GM23248 (cell line): ENCODE data around the gene UBE2V1. TPM values are rescaled to one million over a fixed set of nuclear protein-coding genes. Genes with fewer than 3 reads are reported as not detected.

Experiments used
- DNase-seq: peaks from one replicate; pipeline ENCODE4 v3.0.0-alpha.2; 2015
- H2AFZ ChIP-seq: fragments of 200-600 bp; sonication (generic); 2 replicates; pipeline ENCODE4 v1.6.1; 2016; ENCODE audit warnings: antibody characterized with exemption
- H3F3A ChIP-seq: fragments of 200-600 bp; sonication (generic); 2 replicates; pipeline ENCODE4 v1.6.1; 2016; ENCODE audit warnings: mild to moderate bottlenecking, antibody characterized with exemption, mixed run types; ENCODE audit not compliant: insufficient read depth
- H3K27ac ChIP-seq: fragments of 200-600 bp; sonication (generic); 2 replicates; pipeline ENCODE4 v1.5.1; 2016; ENCODE audit warnings: mild to moderate bottlenecking
- H3K27me3 ChIP-seq: fragments of 200-600 bp; sonication (generic); replicated peaks from 2 replicates; pipeline ENCODE4 v1.6.1; 2016; ENCODE audit warnings: mild to moderate bottlenecking; ENCODE audit not compliant: insufficient read depth
- H3K36me3 ChIP-seq: fragments of 200-600 bp; sonication (generic); 2 replicates; pipeline ENCODE4 v1.6.1; 2016; ENCODE audit warnings: low read depth, mild to moderate bottlenecking
- H3K4me1 ChIP-seq: fragments of 200-600 bp; sonication (generic); 2 replicates; pipeline ENCODE4 v1.6.1; 2016; ENCODE audit warnings: mild to moderate bottlenecking; ENCODE audit not compliant: insufficient read depth
- H3K4me2 ChIP-seq: fragments of 200-600 bp; sonication (generic); one replicate; pipeline ENCODE4 v1.6.1; 2016; ENCODE audit warnings: mild to moderate bottlenecking; ENCODE audit not compliant: unreplicated experiment
- H3K4me3 ChIP-seq: fragments of 200-600 bp; sonication (generic); 2 replicates; pipeline ENCODE4 v1.5.1; 2016; ENCODE audit warnings: mild to moderate bottlenecking
- H3K79me2 ChIP-seq: fragments of 200-600 bp; sonication (generic); 2 replicates; pipeline ENCODE4 v1.6.1; 2016; ENCODE audit warnings: mild to moderate bottlenecking; ENCODE audit not compliant: insufficient read depth
- H3K9ac ChIP-seq: fragments of 200-600 bp; sonication (generic); 2 replicates; pipeline ENCODE4 v1.6.1; 2016; ENCODE audit warnings: mild to moderate bottlenecking
- H3K9me2 ChIP-seq: fragments of 200-600 bp; sonication (generic); 2 replicates; pipeline ENCODE4 v1.6.1; 2016; ENCODE audit warnings: mixed run types, mild to moderate bottlenecking, moderate library complexity; ENCODE audit not compliant: insufficient read depth
- H3K9me3 ChIP-seq: fragments of 200-600 bp; sonication (generic); one replicate; pipeline ENCODE4 v1.6.1; 2017; ENCODE audit warnings: low read depth
- H4K20me1 ChIP-seq: fragments of 200-600 bp; sonication (generic); 2 replicates; pipeline ENCODE4 v1.6.0; 2016; ENCODE audit not compliant: insufficient read depth
- EZH2 ChIP-seq: fragments of 200-600 bp; sonication (generic); IDR thresholded peaks from 2 replicates; pipeline ENCODE4 v1.6.1; 2018; ENCODE audit warnings: antibody characterized with exemption, mild to moderate bottlenecking; ENCODE audit not compliant: insufficient read depth, poor library complexity, severe bottlenecking
- EZH2phosphoT487 ChIP-seq: fragments of 200-600 bp; sonication (generic); IDR thresholded peaks from 2 replicates; pipeline ENCODE4 v1.6.1; 2018; ENCODE audit warnings: antibody characterized with exemption, moderate library complexity, mild to moderate bottlenecking, low read depth; ENCODE audit not compliant: insufficient read depth
- WGBS, 2 experiments: methylation state at CpG; one replicate each; pipeline ENCODE4 v1.1.6; 2015 to 2017; ENCODE audit warnings: low lambda C conversion rate in 2 of 2, low coverage in 1 of 2; ENCODE audit errors: missing lambda C conversion rate in 2 of 2; 5-methylcytosine and 5-hydroxymethylcytosine counted together
- in situ Hi-C: fragments of 300-500 bp; cut with MboI; formaldehyde crosslinking; loops from 2 replicates; pipeline ENCODE4 v1.15.0; 2020
- polyA plus RNA-seq: library from polyadenylated mRNA; unstranded; fragments of >200 nt; fragmentation: Nextera tagmentation; extraction: Ambion mirVana; gene quantifications from 2 replicates; pipeline ENCODE4 v1.2.1, GENCODE V29; 2016
- total RNA-seq: library from RNA; depleted of rRNA; stranded (reverse); fragments of >200 nt; shearing (Covaris generic); gene quantifications from 2 replicates; pipeline ENCODE4 v1.2.3, GENCODE V29; 2014

The UBE2V1 gene
- total and polyA plus RNA-seq, 2 experiments from 2014 or later = 41.7 to 197 TPM

- H3K9ac ChIP-seq = no peak overlapping the region
- no peak overlapping the region for H3K27ac ChIP-seq
- H3K9me3 ChIP-seq = no peaks in the 10 kb centered on the region
- no peaks in the 10 kb centered on the region for H3K27me3 ChIP-seq
- H4K20me1 ChIP-seq = no peaks in the 10 kb centered on the region
- DNase-seq = no peak
- H3K9me2 ChIP-seq = no peaks in the 10 kb centered on the region
- no peaks in the 10 kb centered on the region for H3K36me3 ChIP-seq
- H3K4me3 ChIP-seq = no peak overlapping the region
- in situ Hi-C loops = no loop called here
- peaks cover 16% of the 10 kb centered on the region; the same call in 1 of the 2 replicates for H3F3A ChIP-seq
- 91 to 92% methylated on average over 7 of the region's 7 CpGs for WGBS, 2 experiments
- no peak overlapping the region for H3K4me2 ChIP-seq
- no peak overlapping the region for H2AFZ ChIP-seq
- H3K79me2 ChIP-seq = no peaks in the 10 kb centered on the region
- peaks cover 17% of the 10 kb centered on the region for H3K4me1 ChIP-seq
- TF ChIP-seq EZH2 = no peak
These were observed 75.4 kb downstream of the UBE2V1 start for GRCh38 chr20:50037575-50037974.

- 63 to 80% methylated on average over 3 of the region's 3 CpGs for WGBS, 2 experiments
- Histone ChIP-seq H3K9me3 (no peaks in the 10 kb centered on the region), H3K4me1 (peaks cover 17% of the 10 kb centered on the region), H3K27ac (no peak overlapping the region), H4K20me1 (no peaks in the 10 kb centered on the region), H3F3A (peaks cover 16% of the 10 kb centered on the region; the same call in 1 of the 2 replicates), H3K4me3 (no peak overlapping the region), H2AFZ (no peak overlapping the region), H3K36me3 (no peaks in the 10 kb centered on the region), H3K9ac (no peak overlapping the region), H3K4me2 (no peak overlapping the region), H3K27me3 (no peaks in the 10 kb centered on the region), H3K9me2 (no peaks in the 10 kb centered on the region), H3K79me2 (no peaks in the 10 kb centered on the region)
- in situ Hi-C loops = no loop called here
- DNase-seq = no peak
- no peak for TF ChIP-seq EZH2phosphoT487
- no peak for TF ChIP-seq EZH2
These were observed 75.8 kb downstream of the UBE2V1 start for GRCh38 chr20:50037123-50037522.

- Histone ChIP-seq H3K9me3 (no peaks in the 10 kb centered on the region), H3K36me3 (no peaks in the 10 kb centered on the region), H3K9me2 (no peaks in the 10 kb centered on the region), H3K4me3 (no peak overlapping the region), H3K4me2 (no peak overlapping the region), H3K79me2 (no peaks in the 10 kb centered on the region), H3K4me1 (peaks cover 17% of the 10 kb centered on the region), H3F3A (peaks cover 16% of the 10 kb centered on the region; the same call in 1 of the 2 replicates), H4K20me1 (no peaks in the 10 kb centered on the region), H2AFZ (no peak overlapping the region), H3K9ac (no peak overlapping the region), H3K27me3 (no peaks in the 10 kb centered on the region), H3K27ac (no peak overlapping the region)
- DNase-seq = no peak
- 78 to 88% methylated on average over 3 of the region's 3 CpGs for WGBS, 2 experiments
- TF ChIP-seq EZH2phosphoT487 = no peak
- TF ChIP-seq EZH2 = no peak
- in situ Hi-C loops = no loop called here
These were observed 76.2 kb downstream of the UBE2V1 start for GRCh38 chr20:50036703-50037102.

- H3F3A ChIP-seq = peaks cover 23% of the 10 kb centered on the region; the same call in 1 of the 2 replicates
- peak overlapping the region; percentile 4; the same call in 1 of the 2 replicates for H2AFZ ChIP-seq
- no peaks in the 10 kb centered on the region for H3K36me3 ChIP-seq
- no peak for TF ChIP-seq EZH2phosphoT487
- TF ChIP-seq EZH2 = no peak
- peaks cover 27% of the 10 kb centered on the region for H3K4me1 ChIP-seq
- peak; percentile 90 for DNase-seq
- H3K27ac ChIP-seq = peak overlapping the region; percentile 94
- WGBS, 2 experiments = 38 to 41% methylated on average over 9 of the region's 9 CpGs
- H3K4me2 ChIP-seq = no peak overlapping the region
- H3K4me3 ChIP-seq = no peak overlapping the region
- no peaks in the 10 kb centered on the region for H3K9me3 ChIP-seq
- in situ Hi-C loops = no loop called here
- H4K20me1 ChIP-seq = no peaks in the 10 kb centered on the region
- H3K9ac ChIP-seq = peak overlapping the region; percentile 75
- no peaks in the 10 kb centered on the region for H3K9me2 ChIP-seq
- no peaks in the 10 kb centered on the region for H3K79me2 ChIP-seq
- H3K27me3 ChIP-seq = no peaks in the 10 kb centered on the region
These were observed 78.3 kb downstream of the UBE2V1 start for GRCh38 chr20:50034567-50035180.
